Muscle of back (tissue), 11 donors: ENCODE results near the gene CHGA. TPM values are rescaled to one million over a fixed set of nuclear protein-coding genes. Genes with fewer than 3 reads are reported as not detected.
A peak's percentile ranks its signal among the peaks of the same experiment; 100 is the strongest.

Source experiments
- DNase-seq, 3 donors: peaks; one replicate each; pipeline versions ENCODE4 v3.0.0 to v3.0.0-alpha.2; 2013
- polyA plus RNA-seq, 10 donors: library from polyadenylated mRNA; unstranded; fragments of 120-200 nt; gene quantifications; one replicate each; pipeline ENCODE4 v1.2.1, GENCODE V29; 2013; ENCODE audit not compliant: insufficient read length in 10 of 10

The CHGA gene
- polyA plus RNA-seq, 10 donors, result 0.22 to 2.1 (median 0.74) TPM; not detected in 6

- DNase-seq, result no peak
These were observed 7.0 kb downstream of the CHGA start for GRCh38 chr14:92929689-92930608.

GRCh38 chr14:92930737-92931602 is 8.0 kb downstream of the CHGA start:
- DNase-seq, result no peak

GRCh38 chr14:92931681-92932447 is 8.9 kb downstream of the CHGA start:
- no peak for DNase-seq

GRCh38 chr14:92932448-92933395 is 9.8 kb downstream of the CHGA start:
- DNase-seq, result no peak

- DNase-seq, result no peak
These were observed 10.5 kb downstream of the CHGA start for GRCh38 chr14:92933481-92933880.

- no peak for DNase-seq
These were observed 11.5 kb downstream of the CHGA start for GRCh38 chr14:92934196-92935085.

- DNase-seq, result no peak
These were observed 12.5 kb downstream of the CHGA start for GRCh38 chr14:92935446-92935845.

GRCh38 chr14:92936085-92936484 is 13.1 kb downstream of the CHGA start:
- DNase-seq, result no peak

GRCh38 chr14:92937051-92937937 is 14.3 kb downstream of the CHGA start:
- no peak for DNase-seq

GRCh38 chr14:92938235-92938875 is 15.4 kb downstream of the CHGA start:
- DNase-seq, result peak in 1 of 3 donors; percentile 27

- DNase-seq, result no peak
These were observed 16.1 kb downstream of the CHGA start for GRCh38 chr14:92938890-92939671.

GRCh38 chr14:92939699-92940098 is 16.7 kb downstream of the CHGA start:
- DNase-seq, result no peak

- no peak for DNase-seq
These were observed 17.6 kb downstream of the CHGA start for GRCh38 chr14:92940543-92940942.

GRCh38 chr14:92941531-92941930 is 18.6 kb downstream of the CHGA start:
- no peak for DNase-seq

GRCh38 chr14:92942136-92942535 is 19.2 kb downstream of the CHGA start:
- DNase-seq, result no peak

- no peak for DNase-seq
These were observed 19.6 kb downstream of the CHGA start for GRCh38 chr14:92942576-92942975.
